Inflammatory macrophage treated with lipopolysaccharide for 4 hours (primary cell): ENCODE measurements around the gene TSPAN11.
A peak's percentile ranks its signal among the peaks of the same experiment; 100 is the strongest.

ENCODE experiments used
- DNase-seq: peaks from one replicate; pipeline ENCODE4 v3.0.0-alpha.2; 2020

The TSPAN11 gene

GRCh38 chr12:30982413-30982812, 55.9 kb downstream of the TSPAN11 start:
- DNase-seq = no peak

- DNase-seq = no peak
Observed at GRCh38 chr12:30985814-30986452, 59.4 kb downstream of the TSPAN11 start.

- DNase-seq = no peak
Observed at GRCh38 chr12:30988086-30988485, 61.5 kb downstream of the TSPAN11 start.

GRCh38 chr12:30988646-30989286, 62.2 kb downstream of the TSPAN11 start:
- DNase-seq = no peak

- no peak for DNase-seq
Observed at GRCh38 chr12:30989754-30990153, 63.2 kb downstream of the TSPAN11 start.

- DNase-seq = no peak
Observed at GRCh38 chr12:30990316-30990715, 63.8 kb downstream of the TSPAN11 start.

- no peak for DNase-seq
Observed at GRCh38 chr12:30990776-30991175, 64.2 kb downstream of the TSPAN11 start.

- no peak for DNase-seq
Observed at GRCh38 chr12:30991466-30991865, 64.9 kb downstream of the TSPAN11 start.

- no peak for DNase-seq
Observed at GRCh38 chr12:30992381-30992780, 65.8 kb downstream of the TSPAN11 start.

- no peak for DNase-seq
Observed at GRCh38 chr12:30993766-30994165, 67.2 kb downstream of the TSPAN11 start.

GRCh38 chr12:30994274-30994673, 67.7 kb downstream of the TSPAN11 start:
- DNase-seq = no peak

GRCh38 chr12:30996255-30996654, 69.7 kb downstream of the TSPAN11 start:
- DNase-seq = no peak

GRCh38 chr12:30996752-30997151, 70.2 kb downstream of the TSPAN11 start:
- no peak for DNase-seq

- no peak for DNase-seq
Observed at GRCh38 chr12:30997685-30998440, 71.3 kb downstream of the TSPAN11 start.

GRCh38 chr12:30999011-30999410, 72.5 kb downstream of the TSPAN11 start:
- no peak for DNase-seq

GRCh38 chr12:30999723-31000122, 73.2 kb downstream of the TSPAN11 start:
- no peak for DNase-seq

GRCh38 chr12:31000751-31001150, 74.2 kb downstream of the TSPAN11 start:
- no peak for DNase-seq

- DNase-seq = no peak
Observed at GRCh38 chr12:31001581-31002360, 75.2 kb downstream of the TSPAN11 start.

- no peak for DNase-seq
Observed at GRCh38 chr12:31002361-31002725, 75.8 kb downstream of the TSPAN11 start.

GRCh38 chr12:31002999-31003398, 76.5 kb downstream of the TSPAN11 start:
- DNase-seq = peak; percentile 30

- no peak for DNase-seq
Observed at GRCh38 chr12:31003861-31004640, 77.5 kb downstream of the TSPAN11 start.

- no peak for DNase-seq
Observed at GRCh38 chr12:31004666-31005065, 78.1 kb downstream of the TSPAN11 start.
